ENCODE measurements around the gene RHBDL3.
"Not testable (repeated sequence)": the region's sequence is repeated elsewhere in the genome, so short reads cannot be mapped to it uniquely, and the experiment has no call there.

Gene RHBDL3, protein sequence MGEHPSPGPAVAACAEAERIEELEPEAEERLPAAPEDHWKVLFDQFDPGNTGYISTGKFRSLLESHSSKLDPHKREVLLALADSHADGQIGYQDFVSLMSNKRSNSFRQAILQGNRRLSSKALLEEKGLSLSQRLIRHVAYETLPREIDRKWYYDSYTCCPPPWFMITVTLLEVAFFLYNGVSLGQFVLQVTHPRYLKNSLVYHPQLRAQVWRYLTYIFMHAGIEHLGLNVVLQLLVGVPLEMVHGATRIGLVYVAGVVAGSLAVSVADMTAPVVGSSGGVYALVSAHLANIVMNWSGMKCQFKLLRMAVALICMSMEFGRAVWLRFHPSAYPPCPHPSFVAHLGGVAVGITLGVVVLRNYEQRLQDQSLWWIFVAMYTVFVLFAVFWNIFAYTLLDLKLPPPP

GRCh38 chr17:32265192-32265923 is at the start of gene RHBDL3:
RHBDL3 (plus strand) TSS chr17:32265832; CDS start chr17:32266190, 358 bp downstream.
- peak within 1 kb of the TSS; percentile 55 for H3K4me3 ChIP-seq (ENCODE audit: low read depth, low read length)

- no peak overlapping the region for H3K4me3 ChIP-seq (ENCODE audit: low read depth, low read length)
Observed at GRCh38 chr17:32222621-32223020, 43.0 kb upstream of the RHBDL3 start.

DNA sequence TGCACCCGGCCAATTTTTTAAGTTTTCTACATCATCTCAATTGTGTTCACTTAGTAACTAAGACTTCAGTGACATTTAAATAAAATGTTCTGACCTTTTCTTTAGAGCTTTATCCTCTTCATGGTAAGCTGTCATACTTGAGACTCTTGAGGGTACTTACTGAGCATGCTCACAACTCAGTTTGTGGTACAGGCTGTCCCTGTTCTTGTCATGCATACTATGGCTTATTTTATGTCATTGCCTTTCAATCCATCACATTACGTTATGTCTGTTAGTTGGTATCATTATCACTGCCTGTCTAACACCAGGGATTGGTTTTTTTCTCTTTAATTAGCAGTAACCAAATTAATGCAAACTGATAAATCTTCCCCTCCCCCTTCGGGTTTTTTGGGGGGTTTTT is 41.9 kb upstream of the RHBDL3 start:
- H3K4me3 ChIP-seq (ENCODE audit: low read depth, low read length) = no peak overlapping the region

GRCh38 chr17:32226886-32227285 is 38.7 kb upstream of the RHBDL3 start:
- no peak overlapping the region for H3K4me3 ChIP-seq (ENCODE audit: low read depth, low read length)

GRCh38 chr17:32227910-32228309 is 37.7 kb upstream of the RHBDL3 start:
- no peak overlapping the region for H3K4me3 ChIP-seq (ENCODE audit: low read depth, low read length)

GRCh38 chr17:32235588-32235987 is 30.0 kb upstream of the RHBDL3 start:
- H3K4me3 ChIP-seq (ENCODE audit: low read depth, low read length) = no peak overlapping the region

- no peak overlapping the region for H3K4me3 ChIP-seq (ENCODE audit: low read depth, low read length)
Observed at GRCh38 chr17:32239456-32239855, 26.2 kb upstream of the RHBDL3 start.

DNA sequence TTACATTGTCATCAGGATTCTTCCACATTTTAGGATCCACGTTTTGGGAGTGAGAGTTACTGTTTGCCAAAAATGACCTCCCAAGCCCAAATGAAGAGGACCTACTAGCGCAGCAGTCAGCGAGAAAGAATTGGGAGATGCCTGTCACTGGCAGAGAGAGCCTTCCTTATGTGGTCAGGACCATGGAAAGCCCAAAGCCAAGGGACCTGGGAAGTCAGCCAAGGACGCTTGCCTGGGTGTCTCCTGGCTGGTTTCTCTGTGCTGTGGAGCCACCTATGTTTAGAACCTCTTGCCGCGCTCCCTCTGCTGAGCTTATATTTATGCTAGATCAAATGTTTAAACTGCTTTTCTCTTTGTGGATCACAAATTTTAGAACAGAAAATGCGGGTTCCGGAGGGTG is 24.9 kb upstream of the RHBDL3 start:
- no peak overlapping the region for H3K4me3 ChIP-seq (ENCODE audit: low read depth, low read length)

DNA sequence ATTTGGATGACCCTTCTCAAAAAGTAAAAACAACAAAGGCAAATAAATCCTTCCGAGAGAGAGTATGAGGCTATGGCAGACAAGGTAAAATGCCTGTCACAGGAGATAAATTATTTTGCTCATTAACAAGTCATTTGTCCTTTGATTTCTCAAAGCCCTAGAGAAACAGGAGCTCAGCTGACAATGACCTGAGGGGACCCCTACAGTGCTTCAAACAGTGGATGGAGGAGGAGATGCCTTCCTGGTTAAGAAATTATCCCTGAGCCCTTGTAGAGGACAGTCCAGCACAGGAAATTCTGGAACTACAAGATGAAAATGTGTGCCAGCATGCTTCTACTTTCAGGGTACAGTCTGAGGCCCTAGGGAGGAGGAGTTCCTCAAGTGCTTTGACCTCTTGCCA is 24.0 kb upstream of the RHBDL3 start:
- H3K4me3 ChIP-seq (ENCODE audit: low read depth, low read length) = no peak overlapping the region

DNA sequence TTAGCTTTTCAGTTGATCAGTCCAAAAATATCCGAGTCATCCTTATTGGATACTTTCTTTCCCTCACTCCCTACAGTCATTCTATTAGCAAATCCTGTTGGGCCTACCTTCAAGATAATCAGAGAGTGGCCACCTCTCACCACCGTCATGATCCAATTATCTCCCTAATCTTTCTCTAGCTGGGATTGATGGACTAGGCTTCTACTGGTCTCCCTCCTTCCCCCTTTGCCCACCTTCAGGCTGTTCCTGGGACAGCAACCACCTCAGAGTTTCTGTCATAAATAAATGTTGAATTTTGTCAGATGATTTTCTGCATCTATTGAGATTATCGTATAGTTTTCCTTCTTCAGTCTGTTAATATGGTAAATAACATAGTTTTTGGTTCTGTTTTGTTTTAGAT is 16.2 kb upstream of the RHBDL3 start:
- H3K4me3 ChIP-seq (ENCODE audit: low read depth, low read length) = no peak overlapping the region

DNA sequence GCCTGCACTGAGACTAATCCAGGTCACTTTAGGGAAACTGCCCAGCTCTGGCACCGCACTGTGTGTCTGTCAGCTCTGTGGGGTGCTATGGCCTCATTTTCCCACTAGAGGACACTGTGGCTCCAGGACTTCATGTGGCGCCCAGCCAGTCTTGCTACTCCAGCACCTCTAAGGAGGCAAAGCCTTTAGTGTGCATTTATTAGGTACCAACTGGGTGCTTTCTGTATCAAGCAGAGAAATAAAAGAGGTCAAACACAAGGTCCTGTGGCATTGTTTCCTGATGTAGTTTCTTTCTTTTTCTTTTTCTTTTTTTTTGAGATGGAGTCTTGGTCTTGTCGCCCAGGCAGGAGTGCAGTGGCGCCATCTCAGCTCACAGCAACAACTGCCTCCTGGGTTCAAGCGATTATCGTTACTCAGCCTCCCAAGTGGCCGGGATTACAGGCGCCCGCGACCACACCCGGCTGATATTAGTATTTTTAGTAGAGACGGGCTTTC is 12.5 kb upstream of the RHBDL3 start:
- no peak overlapping the region for H3K4me3 ChIP-seq (ENCODE audit: low read depth, low read length)

GRCh38 chr17:32256012-32256700 is 9.5 kb upstream of the RHBDL3 start:
- no peak overlapping the region for H3K4me3 ChIP-seq (ENCODE audit: low read depth, low read length)

GRCh38 chr17:32256701-32257019 is 9.0 kb upstream of the RHBDL3 start:
- no peak overlapping the region for H3K4me3 ChIP-seq (ENCODE audit: low read depth, low read length)

- H3K4me3 ChIP-seq (ENCODE audit: low read depth, low read length) = no peak overlapping the region
Observed at GRCh38 chr17:32258383-32259140, 7.1 kb upstream of the RHBDL3 start.

- no peak overlapping the region for H3K4me3 ChIP-seq (ENCODE audit: low read depth, low read length)
Observed at GRCh38 chr17:32259586-32259985, 6.0 kb upstream of the RHBDL3 start.

GRCh38 chr17:32261417-32261736 is 4.3 kb upstream of the RHBDL3 start:
- H3K4me3 ChIP-seq (ENCODE audit: low read depth, low read length) = no peak overlapping the region

- H3K4me3 ChIP-seq (ENCODE audit: low read depth, low read length) = no peak overlapping the region
Observed at GRCh38 chr17:32261936-32262510, 3.6 kb upstream of the RHBDL3 start.

DNA sequence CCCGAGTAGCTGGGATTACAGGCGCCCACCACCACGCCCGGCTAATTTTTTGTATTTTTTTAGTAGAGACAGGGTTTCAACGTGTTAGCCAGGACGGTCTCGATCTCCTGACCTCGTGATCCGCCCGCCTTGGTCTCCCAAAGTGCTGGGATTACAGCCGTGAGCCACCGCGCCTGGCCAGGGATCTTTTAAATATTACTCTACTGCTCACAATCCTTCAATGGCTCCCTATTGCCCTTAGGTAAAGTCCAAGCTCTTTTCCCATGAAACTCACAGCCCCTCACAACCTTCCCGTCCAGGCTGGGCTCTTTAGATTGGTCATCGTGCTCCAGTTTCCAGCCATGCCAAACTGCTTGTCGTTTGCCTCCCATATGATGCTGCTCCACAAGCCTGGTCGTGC is 2.1 kb upstream of the RHBDL3 start:
- not testable (repeated sequence) for H3K4me3 ChIP-seq (ENCODE audit: low read depth, low read length)

DNA sequence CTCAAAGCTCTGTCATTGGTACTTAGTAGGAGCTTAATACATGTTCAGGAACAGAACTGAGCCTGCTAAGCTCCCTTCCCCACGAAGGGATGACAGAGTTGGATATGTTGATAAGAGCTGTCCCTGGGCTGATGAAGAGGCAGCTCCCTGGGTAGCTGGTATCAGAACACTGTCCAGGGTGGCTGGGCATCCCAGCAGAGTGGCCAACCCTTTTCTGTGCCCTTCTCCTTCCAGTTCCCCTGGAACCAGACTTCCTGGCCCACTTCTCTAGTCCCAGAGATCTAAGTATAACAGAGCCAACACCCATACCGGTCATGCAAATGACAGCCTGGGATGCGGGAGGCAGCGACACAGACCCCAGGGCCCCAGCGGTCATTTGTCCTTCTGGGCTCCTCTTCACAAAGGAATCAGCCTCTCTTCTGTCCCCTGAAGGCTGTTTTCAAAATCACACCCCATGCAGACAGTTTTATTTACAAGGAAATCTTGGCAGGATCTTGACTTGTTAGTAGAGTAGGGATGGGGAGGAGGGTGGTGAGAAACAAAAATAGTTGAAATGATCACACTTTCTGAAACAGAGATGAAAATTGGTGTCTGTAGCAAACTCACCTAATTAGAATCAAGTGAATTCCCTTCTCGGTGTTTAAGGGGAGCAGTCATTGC is 1.4 kb upstream of the RHBDL3 start:
- H3K4me3 ChIP-seq (ENCODE audit: low read depth, low read length) = no peak overlapping the region

- H3K4me3 ChIP-seq (ENCODE audit: low read depth, low read length) = no peak overlapping the region
Observed at GRCh38 chr17:32264823-32265191, 825 bp upstream of the RHBDL3 start.

Data from iPS-11a (cell line).